Measurements from ENCODE around the gene DYNC1I1.

DNA sequence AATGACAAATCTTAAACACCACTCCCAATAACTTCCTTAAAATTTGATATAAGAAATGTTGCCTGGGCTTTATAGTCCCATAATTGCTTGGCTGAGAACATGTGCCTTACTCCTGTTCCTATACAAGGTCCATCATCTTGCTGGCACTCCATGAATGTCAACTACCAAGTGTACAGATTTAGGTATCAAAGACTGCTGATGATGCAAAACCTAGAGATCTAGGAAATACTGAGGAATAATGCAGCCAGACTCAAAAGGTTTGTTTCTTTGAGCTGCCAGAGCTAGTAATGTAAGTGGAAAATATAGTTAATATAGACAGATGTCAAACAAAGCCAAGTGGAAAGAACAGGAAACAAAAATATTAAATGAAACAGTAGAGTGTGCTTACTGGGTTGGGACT, 121.1 kb downstream of the DYNC1I1 start:
- TF ChIP-seq TAF1 (IDR thresholded peaks at IDR 0.05; ENCODE audit: borderline replicate concordance, insufficient read depth, low read length) (no peak), REST (IDR thresholded peaks at IDR 0.05; ENCODE audit: insufficient read depth in 1 of 2, low read depth in 2 of 2, low read length in 2 of 2) (no peak), POLR2AphosphoS5 (IDR thresholded peaks at IDR 0.05; ENCODE audit: low read depth, low read length) (no peak), SIN3A (IDR thresholded peaks at IDR 0.05; ENCODE audit: borderline replicate concordance, insufficient read depth, low read length) (no peak)
